NT2/D1 (cell line): Measurements from ENCODE around the gene RAD9A.

Experiments
- DNase-seq: peaks from one replicate; pipeline ENCODE4 v3.0.0-alpha.2; 2011; ENCODE audit warnings: low read depth, low spot score
- H3K27me3 ChIP-seq: 2 replicates; pipeline ENCODE4 v1.6.0; 2011; ENCODE audit warnings: mild to moderate bottlenecking; ENCODE audit not compliant: insufficient read length, insufficient read depth
- H3K36me3 ChIP-seq: 2 replicates; pipeline ENCODE4 v1.6.1; 2011; ENCODE audit warnings: mild to moderate bottlenecking, low read length, mixed read lengths; ENCODE audit not compliant: insufficient read depth, insufficient read length
- H3K4me1 ChIP-seq: 2 replicates; pipeline ENCODE4 v1.5.1; 2011; ENCODE audit not compliant: insufficient read depth, insufficient read length
- H3K4me3 ChIP-seq: 2 replicates; pipeline ENCODE4 v1.5.1; 2011; ENCODE audit warnings: low read depth; ENCODE audit not compliant: insufficient read length
- H3K9ac ChIP-seq: 2 replicates; pipeline ENCODE4 v1.6.0; 2011; ENCODE audit warnings: low read depth; ENCODE audit not compliant: insufficient read length
- H3K9me3 ChIP-seq: 2 replicates; pipeline ENCODE4 v1.5.1; 2011; ENCODE audit warnings: mild to moderate bottlenecking, low read length; ENCODE audit not compliant: insufficient read depth
- SUZ12 ChIP-seq: IDR thresholded peaks from 2 replicates; pipeline ENCODE4 v1.6.1; 2011; ENCODE audit not compliant: insufficient read length, insufficient read depth; ENCODE audit errors: extremely low read depth
- YY1 ChIP-seq: IDR thresholded peaks from 2 replicates; pipeline ENCODE4 v1.6.1; 2011; ENCODE audit not compliant: insufficient read length, insufficient read depth
- ZNF274 ChIP-seq: IDR thresholded peaks from 2 replicates; pipeline ENCODE4 v1.6.1; 2011; ENCODE audit warnings: mild to moderate bottlenecking, low read depth, low read length

Gene RAD9A

DNA sequence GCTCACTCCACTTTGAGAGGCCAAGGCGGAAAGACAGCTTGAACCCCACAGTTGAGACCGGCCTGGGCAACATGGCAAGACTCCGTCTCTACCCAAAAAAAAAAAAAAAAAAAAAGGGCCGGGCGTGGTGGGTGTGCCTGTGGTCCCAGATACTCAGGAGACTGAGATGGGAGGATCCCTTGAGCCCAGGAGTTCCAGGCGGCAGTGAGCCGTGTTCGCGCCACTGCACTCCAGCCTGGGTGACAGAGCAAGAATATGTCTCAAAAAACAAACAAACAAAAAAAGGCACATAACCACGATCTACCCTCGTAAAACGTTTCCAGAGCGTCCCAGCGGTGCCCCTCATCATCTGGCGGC lies 861 bp upstream of the RAD9A start:
- H3K4me3 ChIP-seq: peak overlapping the region; percentile 90
- DNase-seq: no peak
- peak overlapping the region; percentile 97 for H3K9ac ChIP-seq
- peaks cover 33% of the 10 kb centered on the region for H3K36me3 ChIP-seq
- H3K9me3 ChIP-seq: no peaks in the 10 kb centered on the region
- peaks cover 7% of the 10 kb centered on the region for H3K27me3 ChIP-seq
- no peak for TF ChIP-seq ZNF274
- TF ChIP-seq SUZ12: no peak
- no peak for TF ChIP-seq YY1
- H3K4me1 ChIP-seq: peaks cover 24% of the 10 kb centered on the region

DNA sequence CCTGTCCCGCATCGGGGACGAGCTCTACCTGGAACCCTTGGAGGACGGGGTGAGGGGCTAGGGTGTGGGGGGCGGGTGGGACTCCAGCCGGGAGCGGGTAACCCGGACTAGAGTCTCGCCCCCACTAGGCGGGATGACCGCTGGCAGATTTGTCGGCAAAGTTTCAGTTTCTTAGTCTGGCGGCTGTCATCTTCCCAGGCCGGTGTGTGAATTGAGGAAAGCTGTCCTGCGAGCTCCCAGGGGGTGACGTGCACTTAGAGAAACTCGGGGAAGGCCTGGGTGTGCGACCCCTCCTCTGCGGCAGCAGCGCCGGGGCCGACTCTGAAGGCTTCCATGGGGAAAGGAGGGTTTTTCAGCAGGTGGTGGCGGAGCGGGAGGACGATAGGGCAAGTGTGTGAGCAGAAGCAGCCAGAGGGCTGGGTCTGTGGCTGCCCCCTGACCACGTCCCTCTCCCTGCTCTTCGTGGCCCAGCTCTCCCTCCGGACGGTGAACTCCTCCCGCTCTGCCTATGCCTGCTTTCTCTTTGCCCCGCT lies 463 bp downstream of the RAD9A start:
- Histone ChIP-seq H3K9ac (peak overlapping the region; percentile 97), H3K4me3 (peak overlapping the region; percentile 90), H3K36me3 (peaks cover 46% of the 10 kb centered on the region), H3K4me1 (peaks cover 24% of the 10 kb centered on the region), H3K27me3 (peaks cover 7% of the 10 kb centered on the region), H3K9me3 (no peaks in the 10 kb centered on the region)
- TF ChIP-seq ZNF274 (no peak), YY1 (no peak), SUZ12 (no peak)
- no peak for DNase-seq

DNA sequence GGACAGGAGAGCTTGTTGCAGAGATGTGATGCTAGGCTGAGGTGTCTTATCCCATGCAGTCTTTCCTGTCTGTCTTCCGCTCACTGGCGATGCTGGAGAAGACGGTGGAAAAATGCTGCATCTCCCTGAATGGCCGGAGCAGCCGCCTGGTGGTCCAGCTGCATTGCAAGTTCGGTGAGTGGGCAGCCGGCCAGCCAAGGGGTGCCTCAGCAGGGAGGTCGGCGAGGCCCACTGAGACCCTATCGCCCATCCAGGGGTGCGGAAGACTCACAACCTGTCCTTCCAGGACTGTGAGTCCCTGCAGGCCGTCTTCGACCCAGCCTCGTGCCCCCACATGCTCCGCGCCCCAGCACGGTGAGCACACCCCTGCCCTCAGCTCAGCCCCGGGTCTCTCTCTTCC lies 1.7 kb downstream of the RAD9A start:
- peaks cover 23% of the 10 kb centered on the region for H3K4me1 ChIP-seq
- TF ChIP-seq SUZ12 (no peak), YY1 (no peak), ZNF274 (no peak)
- H3K9me3 ChIP-seq: no peaks in the 10 kb centered on the region
- no peak overlapping the region for H3K9ac ChIP-seq
- H3K4me3 ChIP-seq: no peak overlapping the region
- H3K36me3 ChIP-seq: peaks cover 58% of the 10 kb centered on the region
- no peak for DNase-seq
- H3K27me3 ChIP-seq: peaks cover 7% of the 10 kb centered on the region

DNA sequence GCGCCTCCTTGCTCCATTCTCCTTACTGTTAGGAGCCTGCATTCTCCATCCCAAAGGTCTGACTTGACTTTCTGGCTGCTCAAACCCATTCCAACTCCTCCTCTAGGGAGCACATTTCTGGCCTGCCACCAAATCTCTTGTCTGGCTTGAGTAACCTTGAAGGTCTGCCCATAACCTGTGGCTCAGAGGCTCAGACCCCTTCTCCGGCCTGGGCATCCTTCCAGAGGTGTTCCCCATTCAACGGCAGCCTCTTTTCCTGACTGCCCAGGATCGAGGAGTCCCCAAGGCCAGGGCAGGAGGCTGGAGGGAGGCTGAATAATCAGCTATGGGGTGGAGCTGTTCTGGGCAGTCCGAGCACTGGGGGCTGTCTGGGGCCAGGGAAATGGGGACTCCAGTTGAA lies 2.2 kb downstream of the RAD9A start:
- no peak for DNase-seq
- Histone ChIP-seq H3K4me1 (peaks cover 23% of the 10 kb centered on the region), H3K9ac (peak overlapping the region; percentile 50), H3K4me3 (no peak overlapping the region), H3K27me3 (peaks cover 7% of the 10 kb centered on the region), H3K36me3 (peaks cover 63% of the 10 kb centered on the region), H3K9me3 (no peaks in the 10 kb centered on the region)
- no peak for TF ChIP-seq ZNF274

DNA sequence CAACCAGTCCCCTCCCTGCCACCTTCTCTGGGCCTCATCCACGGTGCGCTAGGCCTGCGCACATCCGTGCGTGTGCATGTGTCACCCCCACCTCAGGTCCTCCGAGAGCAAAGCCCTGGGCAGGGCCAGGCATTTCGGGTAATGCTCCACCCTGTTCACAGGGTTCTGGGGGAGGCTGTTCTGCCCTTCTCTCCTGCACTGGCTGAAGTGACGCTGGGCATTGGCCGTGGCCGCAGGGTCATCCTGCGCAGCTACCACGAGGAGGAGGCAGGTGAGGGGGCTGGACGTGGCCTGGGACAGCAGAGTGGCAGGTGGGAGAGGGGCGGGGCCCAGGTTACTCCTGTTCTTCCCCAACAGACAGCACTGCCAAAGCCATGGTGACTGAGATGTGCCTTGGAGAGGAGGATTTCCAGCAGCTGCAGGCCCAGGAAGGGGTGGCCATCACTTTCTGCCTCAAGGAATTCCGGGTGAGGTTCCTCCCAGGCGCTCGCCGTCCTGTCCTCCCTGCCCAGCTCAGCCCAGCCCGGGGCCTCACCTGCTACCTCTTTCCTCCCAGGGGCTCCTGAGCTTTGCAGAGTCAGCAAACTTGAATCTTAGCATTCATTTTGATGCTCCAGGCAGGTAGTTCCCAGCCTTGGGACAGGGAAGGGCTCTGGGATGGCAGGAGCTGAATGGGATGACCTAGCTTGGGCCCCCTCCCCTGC lies 3.9 kb downstream of the RAD9A start:
- no peak for TF ChIP-seq ZNF274
- no peak for TF ChIP-seq SUZ12
- TF ChIP-seq YY1: no peak
- peaks cover 23% of the 10 kb centered on the region for H3K4me1 ChIP-seq
- no peaks in the 10 kb centered on the region for H3K9me3 ChIP-seq
- H3K4me3 ChIP-seq: no peak overlapping the region
- H3K36me3 ChIP-seq: peaks cover 73% of the 10 kb centered on the region
- H3K27me3 ChIP-seq: peaks cover 7% of the 10 kb centered on the region
- no peak overlapping the region for H3K9ac ChIP-seq
- DNase-seq: no peak

DNA sequence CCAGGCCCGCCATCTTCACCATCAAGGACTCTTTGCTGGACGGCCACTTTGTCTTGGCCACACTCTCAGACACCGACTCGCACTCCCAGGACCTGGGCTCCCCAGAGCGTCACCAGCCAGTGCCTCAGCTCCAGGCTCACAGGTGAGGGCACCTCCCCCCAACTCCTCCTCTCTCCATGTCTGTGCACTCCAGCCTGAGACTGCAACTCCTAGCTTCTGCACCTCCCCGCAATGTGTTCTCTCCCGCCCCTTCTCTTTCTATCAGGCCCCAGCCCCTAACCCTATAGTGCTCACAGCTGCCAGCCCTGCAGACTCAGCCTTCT lies 4.4 kb downstream of the RAD9A start:
- H3K4me3 ChIP-seq: no peak overlapping the region
- H3K4me1 ChIP-seq: peaks cover 23% of the 10 kb centered on the region
- no peak for TF ChIP-seq YY1
- no peak for TF ChIP-seq SUZ12
- TF ChIP-seq ZNF274: no peak
- H3K36me3 ChIP-seq: peaks cover 74% of the 10 kb centered on the region
- no peak overlapping the region for H3K9ac ChIP-seq
- H3K27me3 ChIP-seq: peaks cover 7% of the 10 kb centered on the region
- H3K9me3 ChIP-seq: no peaks in the 10 kb centered on the region
- DNase-seq: no peak

DNA sequence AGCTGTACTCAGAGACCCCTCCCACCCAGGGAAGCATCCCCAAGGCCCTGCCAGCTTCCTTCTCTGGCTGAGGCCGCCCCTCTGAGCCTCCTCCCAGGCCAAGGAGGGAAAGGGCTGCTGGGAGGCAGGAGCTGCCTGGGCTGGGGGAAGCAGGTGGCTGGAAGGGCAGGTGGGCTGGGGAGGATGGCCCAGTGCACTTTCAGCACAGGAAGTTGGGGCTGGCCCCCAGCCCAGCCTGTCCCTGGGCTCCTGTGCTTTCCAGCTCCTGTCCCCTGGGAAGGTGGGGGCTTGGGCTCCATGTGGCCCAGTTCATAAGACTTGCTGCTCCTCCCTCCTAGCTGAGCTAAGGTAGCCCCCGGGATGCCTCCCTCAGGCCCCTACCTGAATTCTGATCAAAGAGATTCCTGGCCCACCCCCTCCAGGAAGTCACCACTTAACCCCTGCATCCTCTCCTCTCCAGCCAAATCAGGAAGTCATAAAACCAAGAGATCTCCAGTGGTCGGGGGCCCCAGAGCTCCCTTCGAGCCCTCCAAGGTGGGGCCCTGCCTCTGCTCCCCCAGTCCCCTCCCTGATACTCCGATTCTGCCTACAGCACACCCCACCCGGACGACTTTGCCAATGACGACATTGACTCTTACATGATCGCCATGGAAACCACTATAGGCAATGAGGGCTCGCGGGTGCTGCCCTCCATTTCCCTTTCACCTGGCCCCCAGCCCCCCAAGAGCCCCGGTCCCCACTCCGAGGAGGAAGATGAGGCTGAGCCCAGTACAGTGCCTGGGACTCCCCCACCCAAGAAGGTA lies 5.0 kb downstream of the RAD9A start:
- H3K27me3 ChIP-seq: peaks cover 7% of the 10 kb centered on the region
- TF ChIP-seq YY1 (no peak), SUZ12 (no peak), ZNF274 (no peak)
- H3K4me1 ChIP-seq: peaks cover 23% of the 10 kb centered on the region
- no peak overlapping the region for H3K9ac ChIP-seq
- H3K36me3 ChIP-seq: peaks cover 74% of the 10 kb centered on the region
- H3K9me3 ChIP-seq: no peaks in the 10 kb centered on the region
- H3K4me3 ChIP-seq: no peak overlapping the region
- DNase-seq: no peak
